Stimulated activated CD4-positive, alpha-beta T cell treated with anti-CD3 and anti-CD28 coated beads, Interleukin-15, amount 100 ng/mL, for 48 hours (primary cell): ENCODE results near the gene PICK1.

ENCODE experiments used
- DNase-seq, 2 donors: peaks; one replicate each; pipeline ENCODE4 v3.0.0-alpha.2; 2020; ENCODE audit warnings: low read depth in 2 of 2

Gene PICK1

DNA sequence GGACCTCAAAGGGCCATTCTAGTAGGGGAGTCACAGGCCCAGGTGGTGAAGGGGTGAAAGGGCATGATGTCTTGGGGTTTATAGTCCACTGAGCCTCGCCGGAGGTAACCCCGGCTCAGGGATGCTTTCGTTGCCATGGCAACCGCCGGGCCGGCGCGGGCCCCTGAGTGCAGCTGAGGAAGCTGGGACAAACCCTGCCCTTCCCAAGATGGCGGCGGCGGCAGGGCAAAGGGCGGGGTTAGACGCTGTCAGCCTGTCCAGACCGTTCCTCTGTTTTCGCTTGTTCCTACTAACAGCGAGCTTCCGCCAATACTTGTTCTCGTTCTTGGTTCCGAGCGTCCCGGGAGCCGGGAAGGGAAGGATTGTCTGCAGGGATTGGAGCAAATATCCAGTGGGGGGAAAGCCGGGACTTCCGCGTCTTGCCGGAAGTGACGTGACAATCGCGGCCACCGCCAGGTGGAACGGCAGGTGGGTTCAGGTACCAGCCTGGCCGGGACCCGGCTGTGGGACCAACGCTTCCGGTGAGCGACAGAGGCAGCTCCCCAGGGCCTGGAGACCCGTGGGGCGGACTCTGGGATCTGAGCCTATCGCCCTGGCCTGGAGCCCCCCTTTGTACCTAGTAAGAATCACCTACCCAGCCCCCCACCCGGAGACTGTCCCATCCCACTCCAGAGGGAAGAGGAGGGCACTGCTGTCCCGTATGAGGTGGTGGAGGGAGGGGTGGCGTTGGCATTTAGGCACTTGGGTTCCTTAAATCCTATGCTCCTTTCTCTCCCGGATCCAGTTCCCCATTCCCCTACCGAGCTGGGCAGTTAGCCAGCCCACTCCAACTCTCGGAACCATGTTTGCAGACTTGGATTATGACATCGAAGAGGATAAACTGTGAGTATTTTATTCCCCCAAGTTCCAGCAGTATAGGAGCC lies at the start of gene PICK1:
Gene PICK1, plus strand, starts transcription at position 436 of the 923 bp plus-strand sequence. Its CDS starts 406 bp downstream, at position 842.
- peak; percentile 79 for DNase-seq

DNA sequence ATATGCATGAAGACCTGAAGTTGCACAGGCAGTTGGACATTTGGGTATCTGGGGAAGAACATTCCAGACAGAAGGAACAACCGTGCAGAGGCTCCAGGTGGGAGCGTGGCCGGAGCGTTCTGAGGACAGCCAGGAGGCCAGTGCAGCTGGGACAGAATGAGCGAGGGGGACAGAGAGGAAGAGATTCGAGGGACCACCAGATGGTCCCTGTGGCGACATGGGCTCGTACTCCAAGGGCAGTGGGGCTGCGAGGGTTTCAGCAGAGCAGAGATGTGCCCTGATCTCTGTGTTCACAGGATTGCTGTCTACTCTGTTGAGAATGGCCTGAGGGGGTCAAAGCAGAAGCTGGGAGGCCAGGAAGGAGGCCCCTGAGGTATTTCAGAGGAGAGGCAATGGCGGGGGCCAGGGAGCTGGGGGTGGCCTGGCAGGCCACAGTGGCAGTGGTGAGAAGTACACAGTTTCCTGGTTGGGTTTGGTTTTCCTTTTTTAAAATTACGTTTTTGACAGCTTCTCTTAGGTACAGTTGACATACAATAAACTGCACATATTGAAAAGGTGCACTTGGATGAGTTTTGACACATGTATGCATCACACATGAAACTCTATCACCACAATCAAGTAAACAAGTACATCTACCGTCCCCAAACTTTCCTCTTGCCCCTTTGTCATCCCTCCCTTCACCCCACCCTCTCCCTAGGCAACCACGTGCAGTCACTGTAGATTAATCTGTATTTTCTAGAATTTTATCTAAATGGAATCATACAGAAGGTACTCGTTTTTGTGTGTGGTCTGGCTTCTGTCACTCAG lies 48.0 kb upstream of the PICK1 start:
- no peak for DNase-seq

DNA sequence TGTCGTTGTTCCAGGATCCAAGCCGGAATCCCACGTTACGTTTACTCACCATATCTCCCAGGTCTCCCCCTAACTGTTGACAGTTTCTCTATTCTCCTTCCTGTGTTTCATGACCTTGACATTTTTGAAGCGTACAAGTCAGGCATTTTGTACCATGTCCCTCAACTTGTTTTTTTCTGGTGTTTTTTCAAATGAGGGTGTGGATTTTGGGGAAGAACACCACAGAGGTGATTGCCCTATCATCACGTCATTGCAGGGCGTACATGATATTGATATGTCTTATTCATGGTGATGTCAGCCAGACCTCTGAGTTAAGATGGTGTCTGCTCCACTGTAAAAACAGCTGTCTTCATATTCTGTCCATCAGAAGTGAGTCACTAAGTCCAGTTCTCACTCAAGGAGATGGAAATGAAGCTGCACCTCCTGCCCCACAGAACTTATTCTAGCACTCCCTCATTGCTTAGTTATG lies 44.6 kb upstream of the PICK1 start:
- DNase-seq, result no peak

DNA sequence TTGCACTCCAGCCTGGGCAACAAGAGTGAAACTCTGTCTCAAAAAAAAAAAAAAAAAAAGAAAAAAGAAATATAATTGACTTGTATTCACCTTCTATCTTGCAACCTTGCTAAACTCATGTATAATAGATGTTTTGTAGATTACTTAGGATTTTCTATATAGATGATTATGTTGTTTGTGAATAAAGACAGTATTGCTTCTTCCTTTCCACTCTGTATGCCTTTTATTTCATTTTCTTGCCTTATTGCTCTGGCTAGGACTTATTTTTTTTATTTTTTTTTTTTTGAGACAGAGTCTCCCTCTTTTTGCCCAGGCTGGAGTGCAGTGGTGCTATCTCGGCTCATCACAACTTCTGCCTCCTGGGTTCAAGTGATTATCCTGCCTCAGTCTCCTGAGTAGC lies 43.1 kb upstream of the PICK1 start:
- DNase-seq, result no peak

DNA sequence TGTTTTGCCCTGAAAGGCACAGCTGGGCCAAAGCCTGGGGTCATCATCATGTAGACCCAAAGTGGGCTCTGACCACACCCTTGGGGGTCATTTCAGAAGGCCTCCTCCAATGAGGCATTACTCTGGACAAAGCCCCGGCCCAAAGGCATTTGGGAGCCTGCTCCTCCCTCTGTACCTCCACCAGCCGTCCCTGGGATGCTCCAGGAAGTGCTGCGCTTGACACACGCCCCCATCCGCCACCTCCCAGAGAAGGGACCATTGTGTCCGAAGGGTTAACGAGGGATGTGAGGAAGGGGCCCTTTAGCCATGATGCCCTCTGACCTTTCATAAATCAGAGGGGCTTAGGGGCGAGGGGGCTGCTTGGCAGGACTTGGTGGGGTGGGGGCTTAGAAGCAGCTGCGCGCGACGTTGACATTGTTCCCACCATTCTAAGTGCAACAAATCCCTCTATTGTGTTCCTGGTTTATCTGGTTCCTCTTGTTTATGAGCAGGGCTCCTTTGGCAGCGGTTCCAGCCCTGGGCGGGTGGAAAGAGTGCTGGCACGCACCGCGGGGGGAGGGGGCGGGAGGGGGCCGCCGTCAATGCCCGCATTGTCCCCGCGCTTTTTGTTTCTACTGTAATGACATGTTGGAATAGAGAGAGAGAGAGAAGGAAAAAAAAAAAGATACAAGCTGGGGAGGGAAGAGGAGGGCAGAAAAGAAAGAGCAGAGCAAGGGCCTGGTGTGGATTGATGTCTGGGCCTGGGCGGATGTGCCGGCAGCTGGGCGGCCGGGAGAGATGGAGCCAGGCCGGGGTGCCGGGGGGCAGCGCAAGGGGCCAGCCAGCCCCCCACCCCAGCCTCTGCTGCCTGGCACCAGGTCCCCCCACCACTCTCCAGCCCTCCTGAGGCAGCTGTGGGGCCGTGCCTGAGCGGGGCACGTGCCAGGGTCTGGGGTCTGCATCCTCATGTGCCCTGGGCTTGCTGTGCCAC lies 40.7 kb upstream of the PICK1 start:
- DNase-seq, result no peak

DNA sequence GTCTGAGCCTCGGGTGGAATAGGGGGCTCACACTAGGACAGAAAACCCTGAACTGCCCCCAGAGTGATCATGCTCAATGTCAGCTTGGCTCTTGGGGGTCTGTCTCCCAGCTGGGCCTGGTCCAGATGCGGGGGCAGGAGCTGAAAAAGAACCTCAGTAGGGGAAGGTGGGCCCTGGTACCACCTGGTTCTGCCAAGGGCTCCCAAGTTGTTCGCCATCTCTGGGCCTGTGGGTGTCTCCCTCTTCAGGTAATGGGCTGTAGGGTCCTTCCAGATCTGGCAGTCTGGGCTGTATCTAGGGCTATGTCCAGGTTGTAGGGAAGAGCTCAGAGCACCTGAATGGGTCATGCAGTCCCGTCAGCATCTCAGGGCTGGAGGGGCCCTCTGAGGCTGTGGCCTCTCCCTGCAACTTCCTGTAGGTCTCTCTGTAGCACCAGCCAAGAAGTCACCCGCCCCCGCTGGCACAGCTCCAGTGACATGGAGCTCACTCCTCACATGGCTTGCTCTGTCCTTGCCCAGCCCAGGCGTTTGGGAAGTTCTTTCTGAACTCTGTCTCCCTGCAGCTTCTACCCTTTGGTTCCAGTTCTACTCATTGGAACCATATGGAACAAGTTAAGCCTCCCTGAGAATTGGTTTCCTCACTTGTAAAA lies 39.8 kb upstream of the PICK1 start:
- DNase-seq, result no peak

DNA sequence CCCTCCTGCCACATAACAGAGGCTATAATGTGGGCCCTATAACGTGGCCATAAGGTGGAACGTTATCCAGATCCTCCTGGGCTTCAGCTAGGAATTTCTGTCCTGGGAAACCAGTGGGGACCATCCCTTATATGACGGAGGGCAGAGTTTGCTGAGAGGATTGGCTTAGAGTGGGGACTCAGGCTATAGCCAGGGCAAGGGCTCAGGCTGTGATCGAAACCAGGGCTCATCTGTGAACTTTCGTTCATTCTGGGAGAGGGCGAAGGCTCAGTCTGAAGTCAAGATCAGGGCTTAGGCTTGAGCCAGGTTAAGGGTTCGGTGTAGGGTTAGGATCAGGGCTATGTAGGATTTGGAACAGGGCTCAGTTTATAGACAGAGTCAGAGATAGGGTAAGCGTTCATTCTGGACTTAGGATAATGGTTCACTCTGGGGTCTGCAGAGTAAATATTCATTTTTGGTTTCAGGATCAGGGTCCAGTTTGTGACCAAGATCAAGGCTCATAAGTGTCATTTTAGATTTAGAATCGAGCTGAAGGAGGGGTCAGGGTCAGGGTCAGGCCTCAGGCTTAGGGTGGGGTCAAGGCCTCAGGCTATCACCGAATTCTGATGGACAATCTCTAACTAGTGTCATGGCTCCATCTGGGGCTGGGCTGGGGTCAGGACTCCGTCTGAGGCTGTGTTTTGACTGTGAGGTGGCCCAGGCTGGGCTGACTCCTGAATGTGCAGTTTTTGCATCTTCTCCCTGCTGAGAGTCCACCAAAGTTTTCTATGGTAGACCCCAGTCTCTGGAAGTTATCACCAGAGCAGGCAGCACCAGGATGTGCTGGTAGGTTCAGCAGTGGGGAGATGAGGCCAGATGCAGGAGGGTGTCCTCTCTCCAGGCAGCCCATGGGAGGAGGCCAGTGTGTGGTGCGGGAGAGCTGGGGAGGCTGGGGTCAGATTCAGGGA lies 39.0 kb upstream of the PICK1 start:
- DNase-seq, result no peak

DNA sequence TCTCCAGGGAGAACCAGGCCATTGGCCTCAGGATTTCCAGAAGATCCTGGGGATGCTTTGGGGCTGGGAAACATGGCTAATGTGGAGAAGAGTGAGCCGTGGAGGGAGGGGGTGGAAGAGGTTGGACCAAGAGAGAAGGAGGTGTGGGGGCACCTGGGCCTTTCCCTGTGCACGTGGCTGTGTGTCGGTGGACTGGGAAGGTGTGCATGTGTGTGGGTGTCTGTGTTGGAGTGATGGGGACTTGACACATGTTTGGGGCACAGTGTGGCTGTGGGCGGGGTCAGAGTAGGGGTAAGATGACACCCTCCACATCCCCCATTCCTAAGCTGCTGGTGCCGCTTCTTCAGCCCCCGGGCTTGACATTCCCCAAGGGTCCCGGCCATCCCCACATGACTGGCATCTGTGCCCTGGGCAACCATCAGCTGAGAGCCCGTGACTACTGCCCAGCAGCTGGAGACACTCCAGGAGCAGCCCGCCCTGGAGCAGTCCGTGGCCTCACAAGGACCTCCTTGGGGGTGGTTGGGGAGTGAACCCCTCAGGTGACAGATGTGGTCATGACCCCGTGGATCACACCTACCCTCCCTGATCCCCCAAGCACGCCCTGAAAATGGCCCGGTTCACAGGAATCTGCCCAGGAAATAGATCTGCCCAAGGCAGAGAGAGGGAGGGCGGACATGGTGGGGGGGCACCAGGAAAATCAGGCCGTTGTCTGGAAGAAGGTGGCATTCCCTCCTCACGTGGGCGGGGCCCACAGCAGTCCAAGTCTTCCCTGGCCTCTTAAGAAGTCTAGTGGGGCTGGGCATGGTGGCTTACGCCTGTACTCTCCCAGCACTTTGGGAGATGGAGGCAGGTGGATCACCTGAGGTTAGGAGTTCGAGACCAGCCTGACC lies 38.0 kb upstream of the PICK1 start:
- no peak for DNase-seq

DNA sequence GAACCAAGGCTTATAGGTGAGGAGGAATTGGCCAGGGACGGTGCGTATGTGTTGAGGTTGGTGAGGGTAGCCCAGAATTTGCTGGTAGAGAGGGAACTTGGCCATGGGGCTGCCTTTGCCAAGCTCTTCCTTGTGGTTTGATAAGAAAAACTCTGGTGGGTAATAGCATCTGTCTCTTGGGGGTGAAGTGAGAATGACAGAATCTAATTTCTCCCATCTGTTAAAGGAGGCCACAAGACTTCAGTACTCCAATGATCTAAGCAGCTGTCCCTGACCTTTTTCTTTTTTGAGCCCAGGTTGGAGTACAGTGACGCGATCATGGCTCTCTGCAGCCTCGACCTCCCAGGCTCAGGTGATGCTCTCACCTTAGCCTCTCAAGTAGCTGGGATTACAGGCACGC lies 36.0 kb upstream of the PICK1 start:
- DNase-seq, result no peak

DNA sequence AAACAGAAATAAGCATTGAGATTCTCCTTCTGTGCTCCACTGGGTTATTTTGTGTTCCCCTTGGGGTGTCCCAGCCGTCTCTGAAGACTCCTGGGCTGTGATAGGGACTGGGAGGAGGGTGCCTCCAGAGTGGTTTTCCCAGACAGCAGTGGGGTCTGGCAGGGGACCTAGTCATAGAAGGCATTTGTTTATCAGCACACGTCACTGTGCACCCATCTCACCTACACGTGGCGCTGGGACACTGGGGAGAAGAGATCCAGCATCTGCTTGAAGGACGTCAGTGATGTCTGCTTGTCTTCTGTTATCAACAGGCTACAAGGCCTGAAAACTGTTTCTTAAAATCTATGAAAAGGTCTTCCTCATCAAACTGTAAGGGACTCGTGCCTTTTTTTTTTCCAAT lies 34.2 kb upstream of the PICK1 start:
- no peak for DNase-seq

DNA sequence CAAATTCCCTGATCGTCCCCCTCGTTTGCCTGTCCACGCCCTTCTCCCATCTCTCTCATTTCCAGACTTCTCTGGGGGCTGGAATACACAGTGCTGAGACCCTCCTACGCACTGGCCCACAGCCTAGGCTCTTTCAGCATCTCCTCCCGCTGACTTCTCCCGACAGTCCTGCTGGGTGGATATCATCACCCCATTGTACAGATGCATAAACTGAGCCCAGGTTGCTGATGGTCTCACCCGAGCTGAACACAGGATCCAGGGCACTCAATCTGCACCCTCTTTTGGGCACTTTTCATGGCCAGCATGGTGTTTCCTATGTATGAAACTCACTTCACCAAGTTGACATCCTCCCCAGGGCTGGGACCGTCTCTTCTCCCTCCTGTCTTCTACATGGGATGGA lies 31.7 kb upstream of the PICK1 start:
- DNase-seq, result no peak

DNA sequence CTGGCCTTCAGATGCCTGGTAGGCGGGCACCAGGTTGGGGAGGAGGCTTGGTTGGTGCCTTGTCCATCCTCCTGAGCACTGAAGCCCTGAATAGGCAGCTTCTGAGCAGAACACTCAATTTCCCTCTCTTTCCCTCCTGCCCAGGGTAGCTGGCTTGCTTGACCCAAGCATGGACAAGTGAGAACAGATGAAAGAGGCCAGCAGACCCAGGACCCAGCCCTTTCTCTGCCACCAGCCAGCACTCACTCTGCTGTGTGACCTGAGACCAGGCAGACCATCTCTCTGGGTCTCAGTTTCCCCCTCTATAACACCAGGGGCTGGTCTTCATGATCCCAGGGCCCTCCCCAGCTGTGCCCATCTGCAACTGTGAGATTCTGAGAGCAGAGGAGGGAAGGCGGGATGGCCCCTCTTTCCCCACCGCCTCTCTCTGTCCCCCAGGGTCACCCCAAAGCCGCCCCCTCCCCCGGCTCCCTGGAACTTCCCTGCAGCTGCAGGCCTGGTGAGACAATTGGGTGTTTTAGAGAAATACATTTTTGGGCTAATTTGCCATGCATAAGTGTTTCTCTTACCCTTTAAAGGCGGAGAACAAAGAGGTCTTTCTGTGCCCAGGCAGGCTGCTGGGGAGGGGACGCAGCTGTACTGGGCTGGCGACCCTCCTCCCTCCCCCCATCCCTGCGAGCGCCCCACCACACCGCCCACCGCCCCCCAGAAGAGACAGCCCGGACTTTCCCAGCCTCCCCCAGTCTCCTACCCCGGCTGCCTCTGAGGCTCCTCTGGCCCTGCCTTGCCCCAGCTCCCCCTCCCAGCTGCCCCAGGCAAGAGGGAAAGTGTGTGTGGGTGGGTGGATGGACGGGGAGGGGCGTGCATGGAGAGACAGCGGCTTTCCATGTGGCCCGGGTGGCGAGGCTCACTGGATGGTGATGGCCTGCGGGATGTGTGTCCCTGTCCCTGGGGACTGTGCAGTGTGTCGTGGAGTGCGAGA lies 30.8 kb upstream of the PICK1 start:
- no peak for DNase-seq

DNA sequence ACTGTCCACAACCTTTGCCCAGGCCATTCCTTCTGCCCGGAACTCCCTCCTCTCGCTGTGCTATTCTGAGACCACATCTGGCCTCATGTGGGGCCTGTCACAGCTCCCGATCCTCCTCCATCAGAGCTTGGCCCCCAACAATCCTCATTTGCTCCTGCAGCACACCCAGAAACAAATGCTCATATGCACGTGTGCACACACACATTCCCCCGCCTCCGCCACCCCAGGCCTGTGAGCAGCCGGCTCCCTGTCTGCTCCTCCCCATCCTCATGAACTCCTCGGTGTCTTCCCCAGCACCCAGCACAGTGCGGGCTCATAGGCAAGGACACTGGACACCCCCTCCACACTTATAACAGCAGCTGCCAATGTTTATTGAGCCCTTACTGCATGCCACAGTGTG lies 29.7 kb upstream of the PICK1 start:
- no peak for DNase-seq

DNA sequence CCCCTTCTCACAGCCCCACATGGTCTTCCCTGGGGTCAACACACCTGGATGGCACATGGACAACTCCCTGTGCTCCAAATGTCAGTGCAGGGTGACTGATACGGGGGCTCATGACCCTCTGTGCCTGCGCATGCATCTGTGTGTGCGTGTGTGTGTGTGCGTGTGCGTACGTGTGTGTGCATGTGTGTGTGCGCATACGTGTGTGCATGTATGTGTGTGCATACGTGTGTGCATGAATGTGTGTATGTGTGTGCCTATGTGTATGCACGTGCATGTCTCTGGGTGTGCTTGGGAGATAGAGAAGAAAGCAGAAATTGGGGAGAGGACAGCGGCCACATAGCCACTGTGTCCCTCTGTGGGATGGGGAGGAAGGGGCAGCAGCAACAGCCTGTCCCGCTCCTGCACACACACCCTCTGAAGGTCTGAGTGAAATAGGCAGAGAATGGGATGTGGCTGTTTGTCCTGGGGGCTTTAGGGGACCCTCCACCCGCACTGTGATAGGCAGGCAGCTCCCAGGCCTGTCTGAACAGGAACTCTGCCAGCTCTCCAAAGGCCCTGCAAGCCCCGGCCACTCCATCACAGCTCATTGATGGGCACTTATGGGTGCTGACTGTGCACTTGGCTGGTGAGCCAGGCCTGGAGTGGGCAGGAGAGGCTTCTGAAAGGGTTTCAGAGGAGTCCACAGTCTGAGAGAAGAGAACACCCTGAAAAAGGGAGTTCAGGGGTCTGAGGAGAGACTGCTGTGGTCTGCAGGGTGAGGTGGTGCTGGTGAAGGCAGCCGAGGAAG lies 28.7 kb upstream of the PICK1 start:
- no peak for DNase-seq

DNA sequence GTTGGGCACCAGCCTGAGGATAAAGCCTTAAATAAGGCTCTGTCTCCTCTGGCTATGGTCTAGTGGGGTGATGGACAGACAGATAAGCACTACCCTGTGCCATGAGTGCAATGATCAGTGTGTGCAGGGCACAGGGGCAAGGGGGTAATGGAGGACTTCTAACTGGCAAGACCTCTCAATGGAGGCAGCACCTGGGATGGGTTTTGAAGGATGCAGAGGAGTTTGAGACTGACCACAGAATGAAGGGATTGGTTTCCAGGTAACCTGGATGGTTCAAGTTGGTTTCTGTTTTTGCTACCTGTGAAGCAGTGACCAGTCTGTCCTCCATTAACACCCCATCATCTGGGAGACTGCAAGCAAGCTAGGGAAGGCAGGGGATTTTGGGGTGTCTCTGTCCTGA lies 27.8 kb upstream of the PICK1 start:
- no peak for DNase-seq

DNA sequence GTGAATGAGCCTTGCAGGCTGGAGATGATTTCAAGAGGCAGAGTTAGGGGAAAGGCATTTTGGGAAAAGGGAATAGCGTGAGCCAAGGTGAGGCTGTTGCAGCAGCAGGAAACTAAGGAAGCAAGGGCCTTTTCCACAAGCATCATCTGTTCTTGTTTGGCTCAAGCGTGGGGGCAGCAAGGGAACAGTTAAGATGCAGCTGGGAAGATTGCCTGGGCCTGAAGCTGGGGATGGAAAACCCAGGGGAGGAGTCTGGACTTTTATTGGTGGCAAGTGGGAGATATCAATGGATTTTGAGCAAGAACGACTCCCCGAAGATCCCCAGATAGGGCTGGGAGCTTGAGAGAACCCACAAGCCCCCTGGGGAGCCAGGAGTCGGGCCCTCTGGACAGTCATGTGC lies 27.3 kb upstream of the PICK1 start:
- DNase-seq, result no peak
